ENCODE measurements around the gene CHD3.

The CHD3 gene

DNA sequence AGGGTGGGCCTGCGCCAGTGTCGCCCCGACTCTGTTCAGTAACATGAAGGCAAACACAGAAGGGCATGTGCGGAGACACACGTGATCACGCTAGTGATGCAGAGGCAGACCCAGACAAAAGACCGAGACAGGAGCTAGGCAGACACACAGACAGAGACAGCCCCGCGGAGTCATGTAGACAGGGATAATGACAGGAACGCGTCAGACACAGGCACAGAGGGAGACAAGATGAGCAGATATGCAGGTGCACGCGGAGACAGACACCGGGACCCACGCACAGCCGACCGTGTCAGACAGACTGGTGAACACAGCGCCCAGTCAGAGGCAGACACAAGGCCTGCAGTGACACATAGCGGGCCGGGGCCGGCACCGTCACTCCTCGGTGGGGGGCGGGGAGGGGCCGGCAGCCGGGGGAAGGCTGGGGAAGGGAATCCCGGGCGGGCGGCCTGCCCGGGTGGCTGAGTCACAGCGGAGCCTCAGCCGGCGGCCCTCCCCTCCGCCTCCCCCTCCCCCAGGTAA is 47.1 kb upstream of the CHD3 start (continued):
- TF ChIP-seq, protein P1, sequence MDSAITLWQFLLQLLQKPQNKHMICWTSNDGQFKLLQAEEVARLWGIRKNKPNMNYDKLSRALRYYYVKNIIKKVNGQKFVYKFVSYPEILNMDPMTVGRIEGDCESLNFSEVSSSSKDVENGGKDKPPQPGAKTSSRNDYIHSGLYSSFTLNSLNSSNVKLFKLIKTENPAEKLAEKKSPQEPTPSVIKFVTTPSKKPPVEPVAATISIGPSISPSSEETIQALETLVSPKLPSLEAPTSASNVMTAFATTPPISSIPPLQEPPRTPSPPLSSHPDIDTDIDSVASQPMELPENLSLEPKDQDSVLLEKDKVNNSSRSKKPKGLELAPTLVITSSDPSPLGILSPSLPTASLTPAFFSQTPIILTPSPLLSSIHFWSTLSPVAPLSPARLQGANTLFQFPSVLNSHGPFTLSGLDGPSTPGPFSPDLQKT (IDR thresholded peaks at IDR 0.05; ENCODE audit: borderline replicate concordance, low read depth, low read length), result no peak
- TF ChIP-seq ZNF274 (IDR thresholded peaks at IDR 0.05; ENCODE audit: low read length) (no peak), ZNF274 (tag by site-specific recombination; IDR thresholded peaks at IDR 0.05; ENCODE audit: borderline replicate concordance) (no peak), ZNF76 (tag by site-specific recombination; IDR thresholded peaks at IDR 0.05; ENCODE audit: borderline replicate concordance, low read depth) (no peak; the same call in 1 of the 2 replicates), ZNF354C (tag by site-specific recombination; IDR thresholded peaks at IDR 0.05; ENCODE audit: borderline replicate concordance, low read depth) (no peak), OVOL3 (tag by site-specific recombination; IDR thresholded peaks at IDR 0.05) (0 out of 2 replicates have a peak, but pooled peaks have one; percentile 41), ZNF174 (tag by site-specific recombination; IDR thresholded peaks at IDR 0.05) (no peak), ZNF558 (tag by site-specific recombination; IDR thresholded peaks at IDR 0.05) (no peak), GLI2 (tag by site-specific recombination; IDR thresholded peaks at IDR 0.05; ENCODE audit: borderline replicate concordance, low read depth) (no peak), ZNF211 (tag by site-specific recombination; IDR thresholded peaks at IDR 0.05; ENCODE audit: low read depth) (no peak), SALL2 (tag by site-specific recombination; IDR thresholded peaks at IDR 0.05; ENCODE audit: borderline replicate concordance) (no peak), ZNF366 (tag by site-specific recombination; conservative IDR thresholded peaks at IDR 0.05) (peak; percentile 85), ZBTB21 (tag by site-specific recombination; IDR thresholded peaks at IDR 0.05) (peak; percentile 64), IKZF3 (tag by site-specific recombination; IDR thresholded peaks at IDR 0.05) (peak; percentile 68), ZNF548 (tag by site-specific recombination; IDR thresholded peaks at IDR 0.05) (no peak), ZNF585B (tag by site-specific recombination; IDR thresholded peaks at IDR 0.05) (no peak), ZNF830 (tag by site-specific recombination; IDR thresholded peaks at IDR 0.05; ENCODE audit: low read depth) (no peak), ZNF214 (tag by site-specific recombination; IDR thresholded peaks at IDR 0.05; ENCODE audit: borderline replicate concordance) (no peak), ZFP37 (tag by site-specific recombination; IDR thresholded peaks at IDR 0.05) (no peak; the same call in 1 of the 2 replicates), ZNF350 (tag by site-specific recombination; IDR thresholded peaks at IDR 0.05) (no peak), SP3 (tag by site-specific recombination; IDR thresholded peaks at IDR 0.05) (no peak), PRDM10 (tag by site-specific recombination; IDR thresholded peaks at IDR 0.05) (no peak), ZNF433 (tag by site-specific recombination; IDR thresholded peaks at IDR 0.05; ENCODE audit: low read depth) (no peak), ZNF266 (tag by site-specific recombination; IDR thresholded peaks at IDR 0.05; ENCODE audit: low read depth) (no peak), ZNF518A (tag by site-specific recombination; conservative IDR thresholded peaks at IDR 0.05; ENCODE audit: low read depth) (no peak), ZNF426 (tag by site-specific recombination; IDR thresholded peaks at IDR 0.05) (no peak), GLIS2 (tag by site-specific recombination; IDR thresholded peaks at IDR 0.05) (no peak; the same call in 1 of the 2 replicates), REPIN1 (tag by site-specific recombination; IDR thresholded peaks at IDR 0.05; ENCODE audit: low read depth) (no peak), ZXDB (tag by site-specific recombination; IDR thresholded peaks at IDR 0.05) (no peak)
- TF ChIP-seq, protein P2, sequence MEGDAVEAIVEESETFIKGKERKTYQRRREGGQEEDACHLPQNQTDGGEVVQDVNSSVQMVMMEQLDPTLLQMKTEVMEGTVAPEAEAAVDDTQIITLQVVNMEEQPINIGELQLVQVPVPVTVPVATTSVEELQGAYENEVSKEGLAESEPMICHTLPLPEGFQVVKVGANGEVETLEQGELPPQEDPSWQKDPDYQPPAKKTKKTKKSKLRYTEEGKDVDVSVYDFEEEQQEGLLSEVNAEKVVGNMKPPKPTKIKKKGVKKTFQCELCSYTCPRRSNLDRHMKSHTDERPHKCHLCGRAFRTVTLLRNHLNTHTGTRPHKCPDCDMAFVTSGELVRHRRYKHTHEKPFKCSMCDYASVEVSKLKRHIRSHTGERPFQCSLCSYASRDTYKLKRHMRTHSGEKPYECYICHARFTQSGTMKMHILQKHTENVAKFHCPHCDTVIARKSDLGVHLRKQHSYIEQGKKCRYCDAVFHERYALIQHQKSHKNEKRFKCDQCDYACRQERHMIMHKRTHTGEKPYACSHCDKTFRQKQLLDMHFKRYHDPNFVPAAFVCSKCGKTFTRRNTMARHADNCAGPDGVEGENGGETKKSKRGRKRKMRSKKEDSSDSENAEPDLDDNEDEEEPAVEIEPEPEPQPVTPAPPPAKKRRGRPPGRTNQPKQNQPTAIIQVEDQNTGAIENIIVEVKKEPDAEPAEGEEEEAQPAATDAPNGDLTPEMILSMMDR (tag by site-specific recombination; IDR thresholded peaks at IDR 0.05), result peak; percentile 78
